Epithelial cell of esophagus (primary cell): ENCODE results near the gene FBXO7.

ENCODE experiments used
- DNase-seq: peaks from one replicate; pipeline ENCODE4 v3.0.0; 2010; ENCODE audit warnings: low read depth
- H3K4me3 ChIP-seq: 2 replicates; pipeline ENCODE4 v1.5.1; 2011; ENCODE audit warnings: mild to moderate bottlenecking, low read length, control low read depth
- CTCF ChIP-seq: IDR thresholded peaks from 2 replicates; pipeline ENCODE4 v1.5.1; 2011; ENCODE audit warnings: low read depth, mild to moderate bottlenecking, low read length, control low read depth, inconsistent platforms; ENCODE audit not compliant: insufficient read depth; ENCODE audit errors: missing control alignments

The FBXO7 gene

GRCh38 chr22:32528316-32528715, 53.7 kb downstream of the FBXO7 start:
- no peak for DNase-seq
- TF ChIP-seq CTCF: no peak
- H3K4me3 ChIP-seq: no peak overlapping the region

- peak; percentile 87 for TF ChIP-seq CTCF
- H3K4me3 ChIP-seq: no peak overlapping the region
- DNase-seq: peak; percentile 83
These were observed 54.7 kb downstream of the FBXO7 start for GRCh38 chr22:32528984-32529982.

GRCh38 chr22:32531228-32531627, 56.6 kb downstream of the FBXO7 start:
- DNase-seq: no peak
- H3K4me3 ChIP-seq: no peak overlapping the region
- no peak for TF ChIP-seq CTCF

- H3K4me3 ChIP-seq: no peak overlapping the region
- TF ChIP-seq CTCF: no peak
- DNase-seq: peak; percentile 73
These were observed 57.6 kb downstream of the FBXO7 start for GRCh38 chr22:32531931-32532819.

GRCh38 chr22:32532820-32533128, 58.2 kb downstream of the FBXO7 start:
- DNase-seq: no peak
- TF ChIP-seq CTCF: no peak
- H3K4me3 ChIP-seq: no peak overlapping the region

- DNase-seq: no peak
- no peak overlapping the region for H3K4me3 ChIP-seq
- TF ChIP-seq CTCF: no peak
These were observed 58.9 kb downstream of the FBXO7 start for GRCh38 chr22:32533265-32534111.
